H1 (cell line): ENCODE measurements around the gene GNAO1. TPM values are rescaled to one million over a fixed set of nuclear protein-coding genes. Genes with fewer than 3 reads are reported as not detected.

Experiments used
- CTCF ChIA-PET: fragments of 300-600 bp; sonication (Branson Sonifier 250); formaldehyde crosslinking; loops from one replicate; lab custom pipeline; 2021; ENCODE audit not compliant: partially characterized antibody; lab: Charles Lee
- POLR2A ChIA-PET: fragments of 300-600 bp; sonication (Branson Sonifier 250); formaldehyde crosslinking; loops from one replicate; lab custom pipeline; 2021; ENCODE audit warnings: inconsistent platforms; ENCODE audit not compliant: partially characterized antibody; lab: Charles Lee
- DNase-seq, 2 experiments: peaks; one replicate each; pipeline versions ENCODE4 v3.0.0 to v3.0.0-alpha.2; 2010 to 2022; ENCODE audit warnings: low spot score in 2 of 2, low read depth in 1 of 2, mixed read lengths in 1 of 2
- FAIRE-seq: peaks from 2 replicates; lab custom pipeline; 2011; peaks lifted over from hg19 to GRCh38; lab: Jason Lieb, UNC
- H2AFZ ChIP-seq: 2 replicates; pipeline ENCODE4 v1.8.1; 2012; ENCODE audit warnings: low read length, inconsistent platforms
- H2AK5ac ChIP-seq: 2 replicates; pipeline ENCODE4 v1.6.1; 2013; ENCODE audit warnings: low read depth, low read length
- H2BK120ac ChIP-seq: replicated peaks from 2 replicates; pipeline ENCODE3; 2013; ENCODE audit warnings: low read depth, low read length, inconsistent platforms
- H2BK12ac ChIP-seq: 2 replicates; pipeline ENCODE4 v1.6.1; 2013; ENCODE audit warnings: low read depth, low read length
- H2BK15ac ChIP-seq: 2 replicates; pipeline ENCODE4 v1.6.1; 2013; ENCODE audit warnings: low read length
- H2BK20ac ChIP-seq: 2 replicates; pipeline ENCODE4 v1.6.1; 2013; ENCODE audit warnings: low read length
- H2BK5ac ChIP-seq: 2 replicates; pipeline ENCODE4 v1.6.1; 2013; ENCODE audit warnings: low read depth, low read length
- H3K14ac ChIP-seq: 2 replicates; pipeline ENCODE4 v1.6.1; 2013; ENCODE audit warnings: inconsistent platforms; ENCODE audit not compliant: insufficient read length
- H3K18ac ChIP-seq: 2 replicates; pipeline ENCODE4 v1.6.1; 2013; ENCODE audit warnings: low read length; ENCODE audit errors: extremely low read depth
- H3K23ac ChIP-seq: 2 replicates; pipeline ENCODE4 v1.6.1; 2013; ENCODE audit warnings: inconsistent platforms; ENCODE audit not compliant: insufficient read length
- H3K23me2 ChIP-seq: 2 replicates; pipeline ENCODE4 v1.6.1; 2013; ENCODE audit warnings: low read depth, low read length
- H3K27ac ChIP-seq: 2 replicates; pipeline ENCODE4 v1.6.1; 2011; ENCODE audit warnings: low read depth, low read length, inconsistent platforms
- H3K27me3 ChIP-seq, 4 experiments: replicated peaks in 1 of 4; 1 replicate in 1 of 4; 2 replicates in 3 of 4; pipeline versions ENCODE4 v1.6.1 to v1.8.1; 2011 to 2013; ENCODE audit warnings: low read length in 3 of 4, mild to moderate bottlenecking in 3 of 4, inconsistent platforms in 2 of 4, mixed read lengths in 2 of 4, moderate library complexity in 1 of 4; ENCODE audit not compliant: control insufficient read depth in 3 of 4, insufficient read depth in 3 of 4; ENCODE audit errors: extremely low read depth in 1 of 4
- H3K36me3 ChIP-seq, 4 experiments: 2 replicates each; pipeline versions ENCODE4 v1.6.1 to v1.8.1; 2011 to 2013; ENCODE audit warnings: mild to moderate bottlenecking in 4 of 4, low read length in 3 of 4, moderate library complexity in 2 of 4, control low read depth in 1 of 4, inconsistent platforms in 1 of 4; ENCODE audit not compliant: insufficient read depth in 4 of 4, control insufficient read depth in 2 of 4
- H3K4ac ChIP-seq: replicated peaks from 2 replicates; pipeline ENCODE3; 2013; ENCODE audit warnings: low read length, low read depth, mixed read lengths, inconsistent platforms; ENCODE audit not compliant: insufficient read length
- H3K4me1 ChIP-seq, 4 experiments: replicated peaks in 1 of 4; 1 replicate in 1 of 4; 2 replicates in 3 of 4; pipeline versions ENCODE4 v1.6.1 to v1.8.1; 2011 to 2013; ENCODE audit warnings: low read length in 3 of 4, inconsistent platforms in 2 of 4, mixed read lengths in 1 of 4; ENCODE audit not compliant: insufficient read depth in 4 of 4, control insufficient read depth in 3 of 4
- H3K4me2 ChIP-seq, 2 experiments: 2 replicates each; pipeline versions ENCODE4 v1.6.1 to v1.8.1; 2011 to 2013; ENCODE audit warnings: low read depth in 2 of 2, low read length in 2 of 2, control low read depth in 1 of 2, inconsistent platforms in 1 of 2, mild to moderate bottlenecking in 1 of 2; ENCODE audit not compliant: insufficient read depth in 1 of 2
- H3K4me3 ChIP-seq, 4 experiments: fragments of 200-600, 300-600 bp in 1 of 4; sonication (generic), shearing (Covaris generic), sonication (Bioruptor Twin) in 1 of 4; 2 replicates each; pipeline versions ENCODE4 v1.5.1 to v1.8.1; 2011 to 2016; ENCODE audit warnings: low read length in 4 of 4, low read depth in 3 of 4, control low read depth in 2 of 4, inconsistent platforms in 2 of 4, mild to moderate bottlenecking in 2 of 4, mixed read lengths in 1 of 4, moderate library complexity in 1 of 4; ENCODE audit not compliant: insufficient read depth in 2 of 4; ENCODE audit errors: extremely low read depth in 1 of 4
- H3K56ac ChIP-seq: replicated peaks from 2 replicates; pipeline ENCODE3; 2013; ENCODE audit warnings: low read depth, mild to moderate bottlenecking, mixed read lengths, low read length, inconsistent platforms; ENCODE audit not compliant: insufficient read length
- H3K79me1 ChIP-seq: 2 replicates; pipeline ENCODE4 v1.6.1; 2013; ENCODE audit warnings: low read depth, low read length, control low read depth
- H3K79me2 ChIP-seq, 2 experiments: 2 replicates each; pipeline versions ENCODE4 v1.6.1 to v1.8.1; 2012 to 2013; ENCODE audit warnings: low read length in 2 of 2, mild to moderate bottlenecking in 2 of 2, inconsistent platforms in 1 of 2; ENCODE audit not compliant: insufficient read depth in 2 of 2, control insufficient read depth in 1 of 2
- H3K9ac ChIP-seq, 4 experiments: replicated peaks in 1 of 4; 1 replicate in 1 of 4; 2 replicates in 3 of 4; pipeline versions ENCODE4 v1.6.1 to v1.8.1; 2011 to 2013; ENCODE audit warnings: low read depth in 3 of 4, low read length in 3 of 4, control low read depth in 2 of 4, mild to moderate bottlenecking in 2 of 4, moderate library complexity in 2 of 4, inconsistent platforms in 1 of 4; ENCODE audit errors: extremely low read depth in 1 of 4
- H3K9me3 ChIP-seq, 2 experiments: 2 replicates each; pipeline versions ENCODE4 v1.6.1 to v1.8.1; 2012 to 2013; ENCODE audit warnings: mild to moderate bottlenecking in 2 of 2, moderate library complexity in 2 of 2, control low read depth in 1 of 2, inconsistent platforms in 1 of 2, low read depth in 1 of 2, low read length in 1 of 2, mixed read lengths in 1 of 2; ENCODE audit not compliant: insufficient read depth in 2 of 2
- H4K20me1 ChIP-seq, 2 experiments: replicated peaks in 1 of 2; 2 replicates each; pipeline versions ENCODE3 to v1.8.1; 2011 to 2013; ENCODE audit warnings: inconsistent platforms in 2 of 2, low read length in 2 of 2, mild to moderate bottlenecking in 1 of 2; ENCODE audit not compliant: insufficient read depth in 2 of 2, control insufficient read depth in 1 of 2
- H4K5ac ChIP-seq: 2 replicates; pipeline ENCODE4 v1.6.1; 2013; ENCODE audit warnings: low read length, low read depth, mixed read lengths, inconsistent platforms; ENCODE audit not compliant: insufficient read length
- H4K8ac ChIP-seq: 2 replicates; pipeline ENCODE4 v1.8.0; 2013; ENCODE audit warnings: mild to moderate bottlenecking, moderate library complexity, low read length, inconsistent platforms; ENCODE audit not compliant: insufficient read depth; ENCODE audit errors: extremely low read depth
- H4K91ac ChIP-seq: replicated peaks from 2 replicates; pipeline ENCODE3; 2013; ENCODE audit warnings: low read length, mixed read lengths, inconsistent platforms; ENCODE audit not compliant: insufficient read length
- TCF12 ChIP-seq: IDR thresholded peaks from 2 replicates; pipeline ENCODE4 v1.6.1; 2011; ENCODE audit warnings: low read depth, mild to moderate bottlenecking, low read length
- WGBS, 2 experiments: shearing (Covaris generic) in 1 of 2; methylation state at CpG; one replicate each; pipeline versions ENCODE4 v1.1.6 to v1.1.7; 2013 to 2015; ENCODE audit warnings: low lambda C conversion rate in 2 of 2, mixed read lengths in 2 of 2, inconsistent platforms in 1 of 2, low coverage in 1 of 2, missing lambda C conversion rate in 1 of 2; ENCODE audit not compliant: insufficient replicate concordance in 2 of 2, insufficient coverage in 1 of 2, insufficient read length in 1 of 2; ENCODE audit errors: extremely low coverage in 1 of 2, missing lambda C conversion rate in 1 of 2; 5-methylcytosine and 5-hydroxymethylcytosine counted together
- polyA plus RNA-seq, 7 experiments: library from polyadenylated mRNA; depleted of rRNA in 3 of 7; stranded (reverse) in 5 of 7; unstranded in 2 of 7; fragments of >200 nt in 5 of 7; fragments of 200-250 nt in 2 of 7; gene quantifications; 1 replicate in 5 of 7; 2 replicates in 1 of 7; 4 replicates in 1 of 7; pipeline versions ENCODE4 v1.2.1 to v1.2.3, GENCODE V29; 2011 to 2013; ENCODE audit warnings: missing spikeins in 2 of 7, mixed read lengths in 2 of 7
- total RNA-seq: library from RNA; stranded (reverse); fragmentation: NEBNext Ultra II Directional; extraction: Animal tissue kit (Norgen Biotek cat#: 25700); gene quantifications from 2 replicates; pipeline ENCODE4 v1.2.1, GENCODE V29; 2021

GNAO1 gene
- total and polyA plus RNA-seq, 2 of the 8 experiments (the other 6 are each of a cell fraction or from before 2014, with no cell fraction given) = 6.7 to 34.4 TPM

GRCh38 chr16:56233795-56234566 is 42.7 kb downstream of the GNAO1 start:
- Histone ChIP-seq H3K9me3 (no peaks in the 10 kb centered on the region), H2BK120ac (no peak overlapping the region), H4K5ac (no peak overlapping the region), H2BK20ac (no peak overlapping the region), H2BK5ac (no peak overlapping the region), H3K23ac (no peak overlapping the region), H3K4me1 (peaks cover 0 to 5% (median 2%) of the 10 kb centered on the region in 4 experiments; a peak in 3 of 7 replicates), H4K8ac (no peak overlapping the region), H3K18ac (no peak overlapping the region), H3K9ac (no peak overlapping the region), H3K79me2 (no peaks in the 10 kb centered on the region), H2BK15ac (no peak overlapping the region), H3K36me3 (no peaks in the 10 kb centered on the region), H3K79me1 (peaks cover 6% of the 10 kb centered on the region; the same call in 1 of the 2 replicates), H3K4me2 (no peak overlapping the region), H3K56ac (no peak overlapping the region), H3K14ac (no peak overlapping the region), H4K91ac (no peak overlapping the region), H3K27ac (no peak overlapping the region), H3K4me3 (no peak overlapping the region), H3K4ac (no peak overlapping the region), H2BK12ac (no peak overlapping the region), H3K27me3 (no peaks in the 10 kb centered on the region), H4K20me1 (peaks cover 0 to 2% of the 10 kb centered on the region in 2 experiments), H2AK5ac (no peak overlapping the region), H3K23me2 (no peaks in the 10 kb centered on the region), H2AFZ (no peak overlapping the region)
- CTCF ChIA-PET = interaction anchor here (1.1 to 3.5 kb wide), 10 partner anchors 9 to 367 kb away, joined by 3 to 13 read pairs (median 4); no protein-coding TSS in a partner anchor
- WGBS, 2 experiments = 68% methylated on average over 2 of the region's 2 CpGs; no CpG with 5 or more reads in 1 of the 2 experiments
- no peak for FAIRE-seq
- POLR2A ChIA-PET = interaction anchor here (1.0 to 1.8 kb wide), 3 partner anchors 9 to 18 kb away, joined by 3 to 5 read pairs (median 3); no protein-coding TSS in a partner anchor
- TF ChIP-seq TCF12 = no peak
- DNase-seq = no peak
